Loucy (cell line): ENCODE measurements around the gene PLCD3.

Experiments used
- H2AFZ ChIP-seq: fragments of 200-600 bp; sonication (generic); 2 replicates; pipeline ENCODE4 v1.6.0; 2016; ENCODE audit warnings: antibody characterized with exemption, mild to moderate bottlenecking, low read length, moderate library complexity
- H3F3A ChIP-seq: fragments of 200-600 bp; 2 replicates; pipeline ENCODE4 v1.6.0; 2016; ENCODE audit warnings: antibody characterized with exemption, low read depth, mild to moderate bottlenecking
- H3K27me3 ChIP-seq: fragments of 200-600 bp; sonication (generic); 2 replicates; pipeline ENCODE4 v1.6.1; 2014; ENCODE audit warnings: low read length, mild to moderate bottlenecking; ENCODE audit not compliant: insufficient read depth, poor library complexity, severe bottlenecking
- H3K36me3 ChIP-seq: fragments of 200-600 bp; sonication (generic); 2 replicates; pipeline ENCODE4 v1.6.1; 2016; ENCODE audit warnings: low read length; ENCODE audit not compliant: insufficient read depth
- H3K4me1 ChIP-seq: fragments of 200-600 bp; sonication (generic); 2 replicates; pipeline ENCODE4 v1.5.1; 2014; ENCODE audit warnings: low read length, mild to moderate bottlenecking; ENCODE audit not compliant: insufficient read depth, poor library complexity, severe bottlenecking
- H3K4me2 ChIP-seq: fragments of 200-600 bp; sonication (generic); 2 replicates; pipeline ENCODE4 v1.6.0; 2014; ENCODE audit warnings: antibody characterized with exemption, low read length, low read depth, mild to moderate bottlenecking; ENCODE audit not compliant: poor library complexity, severe bottlenecking
- H3K4me3 ChIP-seq: fragments of 200-600 bp; sonication (generic); 2 replicates; pipeline ENCODE4 v1.5.1; 2014; ENCODE audit warnings: low read length, mild to moderate bottlenecking, mixed read lengths; ENCODE audit not compliant: poor library complexity, severe bottlenecking
- H3K79me2 ChIP-seq: fragments of 200-600 bp; sonication (generic); 2 replicates; pipeline ENCODE4 v1.6.1; 2014; ENCODE audit warnings: low read length; ENCODE audit not compliant: insufficient read depth
- H3K9ac ChIP-seq: fragments of 200-600 bp; sonication (generic); 2 replicates; pipeline ENCODE4 v1.6.0; 2014; ENCODE audit warnings: mild to moderate bottlenecking, low read depth, low read length, moderate library complexity; ENCODE audit not compliant: poor library complexity, severe bottlenecking
- H3K9me2 ChIP-seq: fragments of 200-600 bp; sonication (generic); replicated peaks from 2 replicates; pipeline ENCODE4 v1.6.1; 2016; ENCODE audit warnings: low read depth, low read length, mixed read lengths
- H3K9me3 ChIP-seq: fragments of 200-600 bp; sonication (generic); 2 replicates; pipeline ENCODE4 v1.6.1; 2014; ENCODE audit warnings: mild to moderate bottlenecking, antibody characterized with exemption, low read length, low read depth; ENCODE audit not compliant: insufficient read depth
- H4K20me1 ChIP-seq: fragments of 200-600 bp; sonication (generic); 2 replicates; pipeline ENCODE4 v1.6.0; 2014; ENCODE audit warnings: antibody characterized with exemption, low read length, mild to moderate bottlenecking; ENCODE audit not compliant: insufficient read depth, poor library complexity, severe bottlenecking
- CTCF ChIP-seq: fragments of 200-600 bp; sonication (generic); conservative IDR thresholded peaks from 2 replicates; pipeline ENCODE4 v1.5.1; 2014; ENCODE audit warnings: mild to moderate bottlenecking, antibody characterized with exemption, low read length
- EZH2phosphoT487 ChIP-seq: fragments of 200-600 bp; IDR thresholded peaks from 2 replicates; pipeline ENCODE4 v1.6.1; 2018; ENCODE audit warnings: antibody characterized with exemption, mild to moderate bottlenecking, moderate library complexity, borderline replicate concordance

Gene PLCD3

DNA sequence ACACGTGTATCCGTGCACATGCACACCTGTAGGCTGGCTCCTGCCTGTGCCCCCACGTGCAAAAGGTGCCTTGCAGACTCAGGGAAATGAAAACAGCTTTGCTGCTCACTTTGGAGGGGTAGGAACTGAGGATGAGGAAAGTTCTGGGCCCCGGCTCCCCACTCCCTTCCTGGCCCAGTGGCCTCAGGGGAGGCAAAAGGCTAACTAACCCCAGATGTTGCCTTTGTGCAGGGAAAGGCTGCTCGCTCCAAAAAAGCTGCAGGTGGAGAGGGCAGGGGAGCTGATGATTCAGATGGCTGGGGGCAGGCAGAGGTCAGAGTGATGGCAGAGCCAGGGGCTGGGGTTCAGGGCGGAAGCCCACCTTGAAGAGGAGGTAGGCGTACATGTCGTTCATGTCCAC, 12.4 kb downstream of the PLCD3 start:
- H3F3A ChIP-seq = no peaks in the 10 kb centered on the region
- TF ChIP-seq EZH2phosphoT487 = no peak
- TF ChIP-seq CTCF = no peak
- no peak overlapping the region for H3K9ac ChIP-seq
- no peak overlapping the region for H3K4me2 ChIP-seq
- no peaks in the 10 kb centered on the region for H3K9me2 ChIP-seq
- H3K4me1 ChIP-seq = peaks cover 17% of the 10 kb centered on the region
- H2AFZ ChIP-seq = no peak overlapping the region
- no peaks in the 10 kb centered on the region for H3K36me3 ChIP-seq
- no peak overlapping the region for H3K4me3 ChIP-seq
- no peaks in the 10 kb centered on the region for H4K20me1 ChIP-seq
- no peaks in the 10 kb centered on the region for H3K27me3 ChIP-seq
- H3K79me2 ChIP-seq = no peaks in the 10 kb centered on the region
- H3K9me3 ChIP-seq = no peaks in the 10 kb centered on the region

DNA sequence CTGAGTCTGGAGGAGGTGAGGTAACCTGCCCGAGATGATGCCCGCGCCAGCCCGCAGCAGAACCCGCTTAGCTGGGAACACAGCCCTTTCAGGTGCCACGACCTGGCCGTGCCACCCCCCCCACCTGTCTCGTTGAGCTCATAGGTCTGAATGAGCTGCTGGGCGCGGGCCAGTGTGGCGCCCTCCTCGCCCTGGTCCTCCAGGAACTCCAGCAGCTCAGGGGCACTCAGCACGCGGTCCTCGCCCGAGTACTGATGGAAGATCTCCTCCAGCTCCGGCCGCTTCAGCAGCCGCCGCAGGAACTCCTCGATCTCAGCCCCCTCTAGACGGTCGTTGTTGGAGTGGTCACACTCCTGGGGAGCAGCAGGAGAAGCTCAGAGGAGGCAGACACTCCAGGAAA, 13.6 kb downstream of the PLCD3 start:
- TF ChIP-seq CTCF (no peak), EZH2phosphoT487 (no peak)
- H4K20me1 ChIP-seq = no peaks in the 10 kb centered on the region
- H3K9ac ChIP-seq = no peak overlapping the region
- no peak overlapping the region for H3K4me2 ChIP-seq
- H3K27me3 ChIP-seq = no peaks in the 10 kb centered on the region
- no peaks in the 10 kb centered on the region for H3K79me2 ChIP-seq
- no peaks in the 10 kb centered on the region for H3K9me3 ChIP-seq
- H3K4me1 ChIP-seq = peaks cover 6% of the 10 kb centered on the region
- no peaks in the 10 kb centered on the region for H3F3A ChIP-seq
- H3K4me3 ChIP-seq = no peak overlapping the region
- H3K9me2 ChIP-seq = no peaks in the 10 kb centered on the region
- no peak overlapping the region for H2AFZ ChIP-seq
- H3K36me3 ChIP-seq = no peaks in the 10 kb centered on the region

DNA sequence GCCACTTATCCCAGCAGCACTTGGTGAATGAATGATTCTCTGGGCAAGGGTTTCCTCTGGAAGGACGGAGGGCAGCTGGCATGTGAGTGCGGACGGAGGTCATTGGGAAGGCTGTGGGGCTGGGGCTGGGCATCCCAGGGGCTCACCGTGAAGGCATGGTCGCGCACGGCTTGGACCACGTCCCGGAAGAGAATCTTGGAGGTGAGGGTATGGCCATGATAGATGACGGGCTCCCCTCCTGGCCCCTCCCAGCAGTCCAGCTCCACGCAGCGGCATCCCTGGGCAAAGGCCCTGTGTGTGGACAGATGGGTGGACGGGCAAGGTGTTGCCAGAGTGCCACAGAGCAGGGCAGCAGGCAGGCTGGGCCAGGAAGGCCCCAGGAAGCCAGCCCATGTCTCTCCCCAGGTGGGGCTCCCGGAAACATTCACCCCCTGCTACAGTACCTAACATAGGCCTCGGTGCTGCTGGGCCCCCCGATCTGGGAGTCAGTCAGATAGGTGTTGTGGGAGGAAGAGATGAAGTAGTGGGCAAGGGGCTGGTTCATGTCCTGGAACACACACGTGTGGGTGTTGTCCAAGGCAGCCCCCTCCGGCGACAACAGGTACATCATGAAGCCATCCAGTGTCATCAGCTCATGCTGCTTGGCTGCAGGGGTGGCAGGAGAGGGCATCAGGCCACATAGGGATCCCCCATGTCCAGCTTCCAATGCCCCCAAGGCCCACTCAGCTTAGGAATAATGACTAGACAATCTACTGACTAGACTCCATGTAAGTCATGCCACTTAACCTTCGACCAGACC, 14.3 kb downstream of the PLCD3 start:
- no peaks in the 10 kb centered on the region for H3K9me3 ChIP-seq
- H3K4me3 ChIP-seq = no peak overlapping the region
- no peak overlapping the region for H2AFZ ChIP-seq
- no peak for TF ChIP-seq EZH2phosphoT487
- no peak for TF ChIP-seq CTCF
- no peaks in the 10 kb centered on the region for H3F3A ChIP-seq
- no peak overlapping the region for H3K4me2 ChIP-seq
- no peaks in the 10 kb centered on the region for H4K20me1 ChIP-seq
- no peaks in the 10 kb centered on the region for H3K79me2 ChIP-seq
- no peaks in the 10 kb centered on the region for H3K36me3 ChIP-seq
- no peaks in the 10 kb centered on the region for H3K9me2 ChIP-seq
- no peaks in the 10 kb centered on the region for H3K27me3 ChIP-seq
- H3K4me1 ChIP-seq = no peaks in the 10 kb centered on the region
- no peak overlapping the region for H3K9ac ChIP-seq
